Chondrocyte (in vitro differentiated cells): Measurements from ENCODE around the gene RFXAP. TPM values are rescaled to one million over a fixed set of nuclear protein-coding genes. Genes with fewer than 3 reads are reported as not detected.

Experiments used
- DNase-seq: peaks from one replicate; pipeline ENCODE4 v3.0.0; 2021; ENCODE audit warnings: mixed read lengths, low spot score
- H3K27ac Mint-ChIP-seq: one replicate; pipeline ENCODE4 v1.8.0; 2021; ENCODE audit warnings: mild to moderate bottlenecking, moderate library complexity, mixed read lengths; ENCODE audit not compliant: unreplicated experiment
- H3K27me3 Mint-ChIP-seq: 2 replicates; pipeline ENCODE4 v1.8.0; 2021; ENCODE audit warnings: low read depth, mixed read lengths
- H3K36me3 Mint-ChIP-seq: 2 replicates; pipeline ENCODE4 v1.8.0; 2021; ENCODE audit warnings: low read depth, mixed read lengths
- H3K4me1 Mint-ChIP-seq: 2 replicates; pipeline ENCODE4 v1.8.0; 2021; ENCODE audit warnings: low read depth, mild to moderate bottlenecking, mixed read lengths
- H3K4me3 Mint-ChIP-seq: one replicate; pipeline ENCODE4 v1.8.0; 2021; ENCODE audit warnings: mild to moderate bottlenecking, moderate library complexity, mixed read lengths; ENCODE audit not compliant: unreplicated experiment
- H3K9me3 Mint-ChIP-seq: 2 replicates; pipeline ENCODE4 v1.8.0; 2021; ENCODE audit warnings: low read depth, mixed read lengths
- total RNA-seq: library from RNA; stranded (reverse); gene quantifications from 3 replicates; pipeline ENCODE4 v1.2.1, GENCODE V29; 2021
- TF ChIP-seq, protein P1 (sequence below): fragments of 200-600 bp; sonication (generic); IDR thresholded peaks from 2 replicates; pipeline ENCODE4 v1.5.0; 2021; ENCODE audit warnings: antibody characterized with exemption, mild to moderate bottlenecking, moderate library complexity

RFXAP gene
- total RNA-seq, 1 donor from 2014 or later = 5.0 TPM

GRCh38 chr13:36872621-36873020 lies 53.6 kb downstream of the RFXAP start:
- H3K36me3 Mint-ChIP-seq = peaks cover 7% of the 10 kb centered on the region
- no peak overlapping the region for H3K4me3 Mint-ChIP-seq
- H3K27ac Mint-ChIP-seq = peak overlapping the region; percentile 4
- H3K9me3 Mint-ChIP-seq = no peaks in the 10 kb centered on the region
- no peaks in the 10 kb centered on the region for H3K4me1 Mint-ChIP-seq
- no peak for DNase-seq
- TF ChIP-seq, protein P1, sequence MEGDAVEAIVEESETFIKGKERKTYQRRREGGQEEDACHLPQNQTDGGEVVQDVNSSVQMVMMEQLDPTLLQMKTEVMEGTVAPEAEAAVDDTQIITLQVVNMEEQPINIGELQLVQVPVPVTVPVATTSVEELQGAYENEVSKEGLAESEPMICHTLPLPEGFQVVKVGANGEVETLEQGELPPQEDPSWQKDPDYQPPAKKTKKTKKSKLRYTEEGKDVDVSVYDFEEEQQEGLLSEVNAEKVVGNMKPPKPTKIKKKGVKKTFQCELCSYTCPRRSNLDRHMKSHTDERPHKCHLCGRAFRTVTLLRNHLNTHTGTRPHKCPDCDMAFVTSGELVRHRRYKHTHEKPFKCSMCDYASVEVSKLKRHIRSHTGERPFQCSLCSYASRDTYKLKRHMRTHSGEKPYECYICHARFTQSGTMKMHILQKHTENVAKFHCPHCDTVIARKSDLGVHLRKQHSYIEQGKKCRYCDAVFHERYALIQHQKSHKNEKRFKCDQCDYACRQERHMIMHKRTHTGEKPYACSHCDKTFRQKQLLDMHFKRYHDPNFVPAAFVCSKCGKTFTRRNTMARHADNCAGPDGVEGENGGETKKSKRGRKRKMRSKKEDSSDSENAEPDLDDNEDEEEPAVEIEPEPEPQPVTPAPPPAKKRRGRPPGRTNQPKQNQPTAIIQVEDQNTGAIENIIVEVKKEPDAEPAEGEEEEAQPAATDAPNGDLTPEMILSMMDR = no peak
- H3K27me3 Mint-ChIP-seq = no peaks in the 10 kb centered on the region

GRCh38 chr13:36875431-36875830 lies 56.4 kb downstream of the RFXAP start:
- Mint-ChIP-seq H3K4me3 (no peak overlapping the region), H3K9me3 (no peaks in the 10 kb centered on the region), H3K4me1 (no peaks in the 10 kb centered on the region), H3K27ac (no peak overlapping the region), H3K27me3 (no peaks in the 10 kb centered on the region), H3K36me3 (peaks cover 20% of the 10 kb centered on the region)
- DNase-seq = no peak
- TF ChIP-seq, protein P1 = no peak

- no peaks in the 10 kb centered on the region for H3K9me3 Mint-ChIP-seq
- TF ChIP-seq, protein P1 = no peak
Measured at GRCh38 chr13:36875961-36876360, 56.9 kb downstream of the RFXAP start.

More at GRCh38 chr13:36875961-36876360, 56.9 kb downstream of the RFXAP start:
- H3K4me3 Mint-ChIP-seq = no peak overlapping the region
- H3K27ac Mint-ChIP-seq = no peak overlapping the region
- H3K4me1 Mint-ChIP-seq = peaks cover 2% of the 10 kb centered on the region
- no peak for DNase-seq
- no peaks in the 10 kb centered on the region for H3K27me3 Mint-ChIP-seq
- peaks cover 20% of the 10 kb centered on the region for H3K36me3 Mint-ChIP-seq

Other genes with a start within 250 kb of the RFXAP start
- not detected in 3 replicates for gene SERTM1, start 145.2 kb upstream of the RFXAP start, total RNA-seq
- 8.4 to 9.5 TPM (median 8.9 TPM) in 3 replicates for gene SMAD9, start 101.0 kb downstream of the RFXAP start, total RNA-seq
- gene ALG5, start 180.1 kb downstream of the RFXAP start, total RNA-seq = 30.2 to 33.7 TPM (median 32.1 TPM) in 3 replicates
- 29.7 to 34.8 TPM (median 31.2 TPM) in 3 replicates for gene EXOSC8, start 181.6 kb downstream of the RFXAP start, total RNA-seq
- 51.2 to 77.7 TPM (median 53.1 TPM) in 3 replicates for gene SUPT20H, start 240.5 kb downstream of the RFXAP start, total RNA-seq